Measurements from ENCODE around the gene PRXL2C. TPM values are rescaled to one million over a fixed set of nuclear protein-coding genes. Genes with fewer than 3 reads are reported as not detected.

Gene PRXL2C
- total RNA-seq (2021; fragmentation: NEBNext Ultra II Directional; extraction: Animal tissue kit (Norgen Biotek cat#: 25700)) (7.3 and 8.3 TPM in 2 replicates), polyA plus RNA-seq (2011; rRNA removed) (1.8 and 2.8 TPM in 2 replicates), polyA minus RNA-seq (2011; rRNA and poly(A)+ RNA removed) (1.9 and 2.5 TPM in 2 replicates)
- 2.3 TPM for polyA plus RNA-seq (2011; cell fraction: cytosol; rRNA removed)
- 1.5 TPM for polyA plus RNA-seq (2011; cell fraction: nucleus; rRNA removed)
- 3.0 to 4.1 TPM (median 3.4 TPM) in 4 replicates for polyA plus RNA-seq (2012, experiment 1 of 2)
- 2.4 TPM for polyA plus RNA-seq (2012, experiment 2 of 2)
- 5.0 TPM for polyA plus RNA-seq (2013, experiment 1 of 2)
- polyA plus RNA-seq (2013, experiment 2 of 2) = 5.6 TPM
- 4.1 TPM for polyA minus RNA-seq (2011; cell fraction: cytosol; rRNA and poly(A)+ RNA removed)
- polyA minus RNA-seq (2011; cell fraction: nucleus; rRNA and poly(A)+ RNA removed) = 2.9 TPM
- long read RNA-seq, experiment 1, transcript PRXL2C-201 (6 exons, 2,863 nt) = major isoform, 9 of 14 reads
- long read RNA-seq, experiment 1, partial matches to known transcripts = 1 of 14 reads
- long read RNA-seq, experiment 1, other reads (novel, unspliced or antisense) = 4 of 14 reads
- long read RNA-seq, experiment 2 = 0 reads

- Histone ChIP-seq H3K27me3 (replicated peaks in 1 of 4; ENCODE audit: control insufficient read depth in 3 of 4, extremely low read depth in 1 of 4, insufficient read depth in 3 of 4, low read length in 3 of 4) (no peaks in the 10 kb centered on the region; a peak in 1 of 7 replicates), H2BK20ac (ENCODE audit: low read length) (no peak within 1 kb of the TSS), H3K56ac (replicated peaks; ENCODE audit: insufficient read length, low read depth, low read length) (peak within 1 kb of the TSS; percentile 53), H4K8ac (ENCODE audit: extremely low read depth, insufficient read depth, low read length) (peak within 1 kb of the TSS; percentile 89; the same call in 1 of the 2 replicates), H3K4ac (replicated peaks; ENCODE audit: insufficient read length, low read depth, low read length) (no peak within 1 kb of the TSS), H4K91ac (replicated peaks; ENCODE audit: insufficient read length, low read length) (no peak within 1 kb of the TSS), H3K23ac (ENCODE audit: insufficient read length) (peak within 1 kb of the TSS; percentile 20), H2BK5ac (ENCODE audit: low read depth, low read length) (peak within 1 kb of the TSS; percentile 38; the same call in 1 of the 2 replicates), H2BK120ac (replicated peaks; ENCODE audit: low read depth, low read length) (no peak within 1 kb of the TSS), H3K27ac (ENCODE audit: low read depth, low read length) (no peak within 1 kb of the TSS; the same call in 1 of the 2 replicates), H3K4me2 (ENCODE audit: insufficient read depth in 1 of 2, low read depth in 2 of 2, low read length in 2 of 2) (peak within 1 kb of the TSS; percentile 71 to 74), H2BK15ac (ENCODE audit: low read length) (no peak within 1 kb of the TSS), H3K4me3 (ENCODE audit: extremely low read depth in 1 of 4, insufficient read depth in 2 of 4, low read depth in 3 of 4, low read length in 4 of 4) (peak within 1 kb of the TSS; percentile 66 to 78 (median 74)), H3K36me3 (ENCODE audit: control insufficient read depth in 2 of 4, insufficient read depth in 4 of 4, low read length in 3 of 4) (no peaks in the 10 kb centered on the region), H4K5ac (ENCODE audit: insufficient read length, low read depth, low read length) (peak within 1 kb of the TSS; percentile 44), H3K79me1 (ENCODE audit: low read depth, low read length) (no peaks in the 10 kb centered on the region), H3K4me1 (replicated peaks in 1 of 4; ENCODE audit: control insufficient read depth in 3 of 4, insufficient read depth in 4 of 4, low read length in 3 of 4) (peaks cover 0 to 6% (median 0%) of the 10 kb centered on the region in 4 experiments; a peak in 2 of 7 replicates), H2AFZ (ENCODE audit: low read length) (peak within 1 kb of the TSS; percentile 78), H4K20me1 (replicated peaks in 1 of 2; ENCODE audit: control insufficient read depth in 1 of 2, insufficient read depth in 2 of 2, low read length in 2 of 2) (no peaks in the 10 kb centered on the region), H2AK5ac (ENCODE audit: low read depth, low read length) (no peak within 1 kb of the TSS; the same call in 1 of the 2 replicates), H2BK12ac (ENCODE audit: low read depth, low read length) (no peak within 1 kb of the TSS), H3K79me2 (ENCODE audit: control insufficient read depth in 1 of 2, insufficient read depth in 2 of 2, low read length in 2 of 2) (no peaks in the 10 kb centered on the region), H3K9me3 (ENCODE audit: insufficient read depth in 2 of 2, low read depth in 1 of 2, low read length in 1 of 2) (no peaks in the 10 kb centered on the region), H3K9ac (replicated peaks in 1 of 4; ENCODE audit: extremely low read depth in 1 of 4, low read depth in 3 of 4, low read length in 3 of 4) (peak within 1 kb of the TSS; percentile 54 to 83 (median 64)), H3K14ac (ENCODE audit: insufficient read length) (no peak within 1 kb of the TSS), H3K23me2 (ENCODE audit: low read depth, low read length) (peaks cover 4% of the 10 kb centered on the region; the same call in 1 of the 2 replicates), H3K18ac (ENCODE audit: extremely low read depth, low read length) (peak within 1 kb of the TSS; percentile 67)
- CTCF ChIA-PET (ENCODE audit: partially characterized antibody) = interaction anchor here (0.7 to 1.6 kb wide), 4 partner anchors 11 to 213 kb away, joined by 3 to 5 read pairs (median 4); no protein-coding TSS in a partner anchor
- POLR2A ChIA-PET (ENCODE audit: partially characterized antibody) = interaction anchor here (1.8 kb wide), 1 partner anchor 89 kb away, joined by 4 read pairs; no protein-coding TSS in a partner anchor
- DNase-seq (ENCODE audit: low read depth in 1 of 2, low spot score in 2 of 2) = peak in 1 of 2 experiments; percentile 79
- WGBS, 2 experiments (ENCODE audit: extremely low coverage in 1 of 2, insufficient coverage in 1 of 2, insufficient read length in 1 of 2, insufficient replicate concordance in 2 of 2, low coverage in 1 of 2, low lambda C conversion rate in 2 of 2, missing lambda C conversion rate in 1 of 2) = 13% methylated on average over 20 of the region's 57 CpGs; no CpG with 5 or more reads in 1 of the 2 experiments
- no peak for FAIRE-seq
- TF ChIP-seq, protein P1, sequence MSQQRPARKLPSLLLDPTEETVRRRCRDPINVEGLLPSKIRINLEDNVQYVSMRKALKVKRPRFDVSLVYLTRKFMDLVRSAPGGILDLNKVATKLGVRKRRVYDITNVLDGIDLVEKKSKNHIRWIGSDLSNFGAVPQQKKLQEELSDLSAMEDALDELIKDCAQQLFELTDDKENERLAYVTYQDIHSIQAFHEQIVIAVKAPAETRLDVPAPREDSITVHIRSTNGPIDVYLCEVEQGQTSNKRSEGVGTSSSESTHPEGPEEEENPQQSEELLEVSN (IDR thresholded peaks at IDR 0.05) = peak; percentile 68; the same call in 1 of the 2 replicates
- TF ChIP-seq TAF1 (IDR thresholded peaks at IDR 0.05; ENCODE audit: low read depth, low read length) = peak; percentile 63
- TF ChIP-seq TBP (IDR thresholded peaks at IDR 0.05; ENCODE audit: low read depth, low read length) = peak; percentile 6; the same call in 1 of the 2 replicates
- no peak for TF ChIP-seq CTBP2 (IDR thresholded peaks at IDR 0.05; ENCODE audit: borderline replicate concordance, insufficient read depth, insufficient read length, low read length)
- TF ChIP-seq CBX8 (IDR thresholded peaks at IDR 0.05; ENCODE audit: borderline replicate concordance, low read depth, low read length) = no peak
- no peak for TF ChIP-seq TCF12 (IDR thresholded peaks at IDR 0.05; ENCODE audit: low read depth, low read length)
- peak; percentile 53 for TF ChIP-seq CREB1 (IDR thresholded peaks at IDR 0.05)
- peak; percentile 27; the same call in 1 of the 2 replicates for TF ChIP-seq YY1 (IDR thresholded peaks at IDR 0.05; ENCODE audit: low read depth, low read length)
- 0 out of 2 replicates have a peak, but pooled peaks have one; percentile 12 for TF ChIP-seq KDM1A (IDR thresholded peaks at IDR 0.05; ENCODE audit: borderline replicate concordance, low read length)
Measured at GRCh38 chr9:96655198-96655851, at the start of gene PRXL2C. Gene PRXL2C, minus strand, starts transcription at chr9:96655317. Its CDS starts 36 bp downstream, at chr9:96655281.
